ENCODE results near the gene U2AF2. TPM values are rescaled to one million over a fixed set of nuclear protein-coding genes. Genes with fewer than 3 reads are reported as not detected.

Gene U2AF2
- total and polyA plus RNA-seq, 12 donors, result 58.9 to 243 (median 117) TPM

DNA sequence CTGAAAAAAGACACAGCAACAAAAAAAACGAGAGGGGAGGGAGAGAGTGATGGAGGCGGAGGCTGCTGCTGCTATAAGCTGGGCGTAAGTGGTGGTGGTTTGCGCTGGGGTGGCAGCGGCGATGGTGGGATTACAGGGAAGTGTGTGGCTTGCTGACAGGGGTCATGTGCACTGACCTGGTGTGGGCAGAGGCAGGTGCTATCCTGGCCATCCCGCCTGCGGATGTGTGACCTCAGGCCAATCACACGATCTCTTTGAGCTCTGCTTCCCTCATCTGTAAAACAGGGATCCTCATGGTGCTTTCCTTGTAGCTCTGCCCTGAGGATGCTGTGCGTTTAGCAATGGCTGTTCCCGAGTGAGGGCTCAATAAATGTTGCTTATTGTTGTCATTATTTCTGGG, 17.3 kb upstream of the U2AF2 start:
- peaks cover 30 to 48% of the 10 kb centered on the region in 2 donors for H3K4me1 ChIP-seq (replicated peaks in 1 of 2)
- no peaks in the 10 kb centered on the region for H3K27me3 ChIP-seq
- H3K4me3 ChIP-seq, result no peak overlapping the region
- H3K36me3 ChIP-seq (replicated peaks in 1 of 2), result no peaks in the 10 kb centered on the region
- WGBS, 4 donors, result 72 to 79% (median 75%) methylated on average over 11 of the region's 11 CpGs
- H3K27ac ChIP-seq, result no peak overlapping the region
- intact Hi-C loops (cut with DNase I), result no loop called here
- DNase-seq, result peak in 1 of 7 donors; percentile 8
- TF ChIP-seq POLR2A (IDR thresholded peaks at IDR 0.05), result no peak
- no peaks in the 10 kb centered on the region for H3K9me3 ChIP-seq (replicated peaks in 1 of 3)

GRCh38 chr19:55638864-55639359, 15.9 kb upstream of the U2AF2 start:
- intact Hi-C loops (cut with DNase I), result no loop called here
- Histone ChIP-seq H3K9me3 (replicated peaks in 1 of 3) (no peaks in the 10 kb centered on the region), H3K27ac (peak overlapping the region in 1 of 5 donors; percentile 94), H3K4me1 (replicated peaks in 1 of 2) (peaks cover 39 to 57% of the 10 kb centered on the region in 2 donors), H3K27me3 (no peaks in the 10 kb centered on the region), H3K36me3 (replicated peaks in 1 of 2) (no peaks in the 10 kb centered on the region), H3K4me3 (no peak overlapping the region)
- peak in 5 of 7 donors; percentile 26 to 56 (median 34) for DNase-seq
- WGBS, 4 donors, result 82 to 90% (median 86%) methylated on average over 6 of the region's 6 CpGs
- TF ChIP-seq POLR2A (IDR thresholded peaks at IDR 0.05), result no peak
- TF ChIP-seq CTCF (IDR thresholded peaks at IDR 0.05), result peak in 5 of 6 experiments; percentile 9 to 40 (median 24)

DNA sequence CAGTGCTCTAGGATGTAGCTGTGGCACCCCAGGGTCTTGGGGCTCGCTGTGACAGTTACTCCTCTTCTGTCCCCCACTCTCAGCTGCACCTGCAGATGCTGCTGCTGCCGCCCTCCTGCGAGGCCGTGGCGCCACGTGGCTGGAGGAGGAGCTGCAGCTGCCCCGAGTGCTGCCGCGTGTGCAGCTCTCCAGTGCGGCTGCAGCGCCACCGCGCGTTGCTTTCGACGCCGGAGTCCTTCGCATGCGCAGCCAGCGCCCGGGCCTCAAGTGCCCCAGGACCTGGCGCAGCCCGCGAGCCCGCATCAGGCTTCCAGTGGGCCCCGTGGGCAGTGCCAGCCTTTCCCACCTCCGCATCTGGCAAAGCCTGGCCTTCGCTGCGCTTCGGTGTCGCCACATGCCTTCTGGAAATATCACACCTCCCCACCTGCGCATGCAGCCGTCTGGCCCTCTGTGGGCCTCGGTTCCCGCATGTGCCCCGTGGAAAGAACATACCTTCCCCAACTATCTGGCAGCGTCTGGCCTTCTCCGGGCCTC, 14.7 kb upstream of the U2AF2 start:
- no peaks in the 10 kb centered on the region for H3K27me3 ChIP-seq
- intact Hi-C loops (cut with DNase I), result no loop called here
- H3K27ac ChIP-seq, result peak overlapping the region; percentile 88 to 94 (median 91)
- H3K4me1 ChIP-seq (replicated peaks in 1 of 2), result peaks cover 39 to 65% of the 10 kb centered on the region in 2 donors
- WGBS, 4 donors, result 9 to 27% (median 19%) methylated on average over 4 to 38 of the region's 38 CpGs
- peaks cover 0 to 6% of the 10 kb centered on the region in 2 donors for H3K36me3 ChIP-seq (replicated peaks in 1 of 2)
- H3K9me3 ChIP-seq (replicated peaks in 1 of 3), result no peaks in the 10 kb centered on the region
- TF ChIP-seq POLR2A (IDR thresholded peaks at IDR 0.05), result no peak
- peak; percentile 32 to 61 (median 48) for TF ChIP-seq CTCF (IDR thresholded peaks at IDR 0.05)
- DNase-seq, result peak; percentile 70 to 89 (median 80)
- H3K4me3 ChIP-seq, result peak overlapping the region in 1 of 4 donors; percentile 81

DNA sequence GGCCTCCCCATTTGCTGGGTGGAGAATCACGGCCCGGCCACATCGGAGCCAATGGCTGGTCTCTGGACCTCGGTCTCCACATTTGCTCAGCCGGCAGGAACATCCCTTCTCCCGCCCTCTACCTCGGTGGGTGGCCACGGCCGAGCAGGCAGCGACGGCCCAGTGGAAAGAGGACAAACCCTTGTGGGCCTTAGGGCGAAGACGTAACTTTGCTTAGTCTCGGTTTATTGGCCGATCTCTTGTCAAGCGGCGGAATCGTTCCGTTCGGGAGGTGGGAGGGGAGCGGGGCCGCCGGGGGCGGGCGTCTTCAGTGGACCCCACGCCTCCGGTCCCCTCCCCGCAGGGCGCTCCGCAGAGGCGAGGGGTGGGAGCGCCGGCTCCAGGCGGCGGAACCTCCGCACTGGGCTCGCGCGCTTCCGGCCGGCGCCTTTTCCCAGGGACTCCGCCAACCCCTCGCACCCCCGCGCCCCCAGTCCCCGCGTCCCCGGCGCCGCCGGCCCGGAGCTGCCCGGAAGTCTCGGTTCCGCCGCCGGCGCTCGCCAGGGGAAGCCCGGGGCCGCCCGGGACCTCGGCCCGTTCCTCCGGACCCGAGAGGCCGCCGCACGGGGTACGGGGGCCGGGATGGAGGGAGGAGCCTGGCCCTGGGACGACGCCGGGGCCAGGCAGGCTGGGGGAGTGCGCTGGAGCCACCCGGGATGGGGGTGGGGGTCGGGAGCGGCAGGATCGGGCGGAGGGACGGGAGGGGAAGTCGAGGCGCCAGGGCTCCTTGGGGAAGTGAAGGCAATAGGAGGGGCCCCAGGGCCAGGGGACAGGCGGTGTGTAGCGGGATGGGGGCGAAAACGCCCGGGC, 14.0 kb upstream of the U2AF2 start, which contains the start of gene ZNF580:
Gene ZNF580, plus strand, starts transcription at position 426 of the 849 bp plus-strand sequence. CDS start 1,507 bp downstream, outside the sequence.
- Histone ChIP-seq H3K27me3 (no peaks in the 10 kb centered on the region), H3K4me1 (replicated peaks in 1 of 2) (peaks cover 37 to 61% of the 10 kb centered on the region in 2 donors), H3K9me3 (replicated peaks in 1 of 3) (no peaks in the 10 kb centered on the region), H3K27ac (peak within 1 kb of the TSS; percentile 88 to 94 (median 91)), H3K4me3 (peak within 1 kb of the TSS in 3 of 4 donors; percentile 17 to 81 (median 42)), H3K36me3 (replicated peaks in 1 of 2) (peaks cover 0 to 13% of the 10 kb centered on the region in 2 donors)
- peak in 6 of 7 donors; percentile 66 to 82 (median 69) for DNase-seq
- intact Hi-C loops (cut with DNase I), result no loop called here
- TF ChIP-seq CTCF (IDR thresholded peaks at IDR 0.05) (no peak), POLR2A (IDR thresholded peaks at IDR 0.05) (peak in 1 of 2 donors; percentile 9)
- WGBS, 4 donors, result 0 to 1% (median 0%) methylated on average over 7 to 89 of the region's 89 CpGs
